Heart left ventricle (tissue), 16 donors: ENCODE results near the gene HS1BP3. TPM values are rescaled to one million over a fixed set of nuclear protein-coding genes. Genes with fewer than 3 reads are reported as not detected.
A peak's percentile ranks its signal among the peaks of the same experiment; 100 is the strongest.

Experiments used
- ATAC-seq, 4 donors: fragments of 200-7000 bp; cut with Tn5 transposase; one replicate each; pipeline ENCODE4 v1.9.1; 2020 to 2022; ENCODE audit warnings: moderate library complexity in 4 of 4, mild to moderate bottlenecking in 3 of 4, moderate number of reproducible peaks in 1 of 4
- DNase-seq, 5 donors: peaks; one replicate each; pipeline ENCODE4 v3.0.0-alpha.2; 2020
- H3K27ac ChIP-seq, 12 donors: fragments of 200-600 bp; sonication (generic) in 4 of 12; one replicate each; pipeline versions ENCODE4 v1.5.0 to v1.8.0; 2016 to 2022; ENCODE audit warnings: mild to moderate bottlenecking in 2 of 12
- H3K27me3 ChIP-seq, 9 donors: fragments of 200-600 bp; sonication (generic) in 2 of 9; one replicate each; pipeline versions ENCODE4 v1.5.1 to v1.8.0; 2016 to 2022; ENCODE audit warnings: mild to moderate bottlenecking in 3 of 9
- H3K36me3 ChIP-seq, 9 donors: fragments of 200-600 bp; sonication (generic) in 2 of 9; one replicate each; pipeline versions ENCODE4 v1.5.0 to v1.8.0; 2018 to 2022; ENCODE audit warnings: mild to moderate bottlenecking in 2 of 9
- H3K4me1 ChIP-seq, 12 donors: fragments of 200-600 bp; sonication (generic) in 4 of 12; one replicate each; pipeline versions ENCODE4 v1.5.0 to v1.8.0; 2016 to 2022; ENCODE audit warnings: mild to moderate bottlenecking in 3 of 12
- H3K4me3 ChIP-seq, 12 donors: fragments of 200-600 bp; sonication (generic) in 4 of 12; one replicate each; pipeline versions ENCODE4 v1.5.0 to v1.8.0; 2017 to 2022; ENCODE audit warnings: mild to moderate bottlenecking in 9 of 12, moderate library complexity in 4 of 12
- H3K9me3 ChIP-seq, 12 donors: fragments of 200-600 bp; sonication (generic) in 4 of 12; one replicate each; pipeline versions ENCODE4 v1.5.0 to v1.8.0; 2016 to 2022; ENCODE audit warnings: mild to moderate bottlenecking in 1 of 12
- POLR2A ChIP-seq, 2 donors: fragments of 450-650 bp; IDR thresholded peaks; one replicate each; pipeline ENCODE4 v1.6.1; 2017; ENCODE audit warnings: antibody characterized with exemption in 2 of 2, mild to moderate bottlenecking in 2 of 2, moderate library complexity in 2 of 2
- WGBS, 4 donors: extraction: QIAGEN DNeasy Blood & Tissue Kit in 2 of 4; methylation state at CpG; one replicate each; pipeline versions ENCODE4 v1.1.5 to v1.1.7; 2013 to 2018; 5-methylcytosine and 5-hydroxymethylcytosine counted together
- intact Hi-C, 10 donors: fragments of 100-400 bp; cut with DNase I; formaldehyde crosslinking; loops; one replicate each; pipeline versions ENCODE4 v1.11.1 to v1.14.2; 2022
- polyA plus RNA-seq, 2 donors: library from polyadenylated mRNA; stranded (reverse); fragments of 200-250 nt; gene quantifications; one replicate each; pipeline ENCODE4 v1.2.3, GENCODE V29; 2013
- total RNA-seq, 9 donors: library from RNA; depleted of rRNA in 2 of 9; stranded (reverse); fragments of >200 nt in 2 of 9; fragmentation: NEBNext Ultra II Directional in 3 of 9; extraction: Animal tissue kit (Norgen Biotek cat#: 25700) in 3 of 9; gene quantifications; one replicate each; pipeline versions ENCODE4 v1.1.0 to v1.2.4, GENCODE V29; 2016 to 2023
- TF ChIP-seq, protein P1 (sequence below), 12 donors: fragments of 200-600 bp; sonication (generic) in 4 of 12; IDR thresholded peaks; one replicate each; pipeline versions ENCODE4 v1.5.0 to v1.8.0; 2018 to 2022; ENCODE audit warnings: antibody characterized with exemption in 12 of 12, mild to moderate bottlenecking in 5 of 12
- donor health status: ischemic (EF 13 %, LVEDD 7.1; RV severe dilation, severe dysfunction).
- donor health status: healthy with polysubstance abuse.
- donor health status: DM: no; HTN: yes; CAD: no.
- donor health status: DM: no; HTN: no; CAD: no.
- donor health status: ischemic (EF 25% LVEDD 6.9; RV normal size, moderate dysfunction).
- donor health status: ischemic (EF 25% LVEDD 5.7; RV mildly dilated, moderate dysfunction).
- donor health status: healthy.
- donor health status: DM: yes; HTN: yes; CAD: no.
- donor health status: ischemic (EF 35%, LVEDD 5.7; RV mildly dilated, moderate dysfunction).
- donor health status: nonischemic (EF 11% LVEDD 7.7; RV severe dilation, severe dysfunction).
- donor health status: DM: yes; HTN: yes; CAD: no.
- donor health status: PGD.
- donor health status: ischemic (EF 29% LVEDD 5.4; RV normal size, mild dysfunction).
- donor health status: nonischemic (EF 23%, LVEDD 6.1; RV moderate dilation, normal function).

HS1BP3 gene
- total and polyA plus RNA-seq, 11 donors = 12.7 to 23.7 (median 21.0) TPM

- peaks cover 13 to 82% (median 63%) of the 10 kb centered on the region in 12 donors for H3K4me1 ChIP-seq
- ATAC-seq = peak; percentile 88 to 92 (median 92)
- H3K27ac ChIP-seq = peak overlapping the region; percentile 57 to 94 (median 86)
- no peaks in the 10 kb centered on the region for H3K27me3 ChIP-seq
- no peaks in the 10 kb centered on the region for H3K36me3 ChIP-seq
- TF ChIP-seq POLR2A (IDR thresholded peaks at IDR 0.05) = peak in 1 of 2 donors; percentile 8
- TF ChIP-seq, protein P1, sequence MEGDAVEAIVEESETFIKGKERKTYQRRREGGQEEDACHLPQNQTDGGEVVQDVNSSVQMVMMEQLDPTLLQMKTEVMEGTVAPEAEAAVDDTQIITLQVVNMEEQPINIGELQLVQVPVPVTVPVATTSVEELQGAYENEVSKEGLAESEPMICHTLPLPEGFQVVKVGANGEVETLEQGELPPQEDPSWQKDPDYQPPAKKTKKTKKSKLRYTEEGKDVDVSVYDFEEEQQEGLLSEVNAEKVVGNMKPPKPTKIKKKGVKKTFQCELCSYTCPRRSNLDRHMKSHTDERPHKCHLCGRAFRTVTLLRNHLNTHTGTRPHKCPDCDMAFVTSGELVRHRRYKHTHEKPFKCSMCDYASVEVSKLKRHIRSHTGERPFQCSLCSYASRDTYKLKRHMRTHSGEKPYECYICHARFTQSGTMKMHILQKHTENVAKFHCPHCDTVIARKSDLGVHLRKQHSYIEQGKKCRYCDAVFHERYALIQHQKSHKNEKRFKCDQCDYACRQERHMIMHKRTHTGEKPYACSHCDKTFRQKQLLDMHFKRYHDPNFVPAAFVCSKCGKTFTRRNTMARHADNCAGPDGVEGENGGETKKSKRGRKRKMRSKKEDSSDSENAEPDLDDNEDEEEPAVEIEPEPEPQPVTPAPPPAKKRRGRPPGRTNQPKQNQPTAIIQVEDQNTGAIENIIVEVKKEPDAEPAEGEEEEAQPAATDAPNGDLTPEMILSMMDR (IDR thresholded peaks at IDR 0.05) = no peak
- peak overlapping the region in 1 of 12 donors; percentile 1 for H3K4me3 ChIP-seq
- H3K9me3 ChIP-seq = peaks cover 0 to 11% (median 6%) of the 10 kb centered on the region in 12 donors
- DNase-seq = peak; percentile 78 to 95 (median 90)
- intact Hi-C loops = loop anchor here in 6 of 10 donors (1.0 to 10.0 kb wide), 9 partner anchors 18 to 134 kb away; no protein-coding TSS in a partner anchor
- WGBS, 4 donors = 8 to 26% (median 13%) methylated on average over 6 to 15 of the region's 15 CpGs
These were observed 71.7 kb downstream of the HS1BP3 start for GRCh38 chr2:20578895-20579825.

DNA sequence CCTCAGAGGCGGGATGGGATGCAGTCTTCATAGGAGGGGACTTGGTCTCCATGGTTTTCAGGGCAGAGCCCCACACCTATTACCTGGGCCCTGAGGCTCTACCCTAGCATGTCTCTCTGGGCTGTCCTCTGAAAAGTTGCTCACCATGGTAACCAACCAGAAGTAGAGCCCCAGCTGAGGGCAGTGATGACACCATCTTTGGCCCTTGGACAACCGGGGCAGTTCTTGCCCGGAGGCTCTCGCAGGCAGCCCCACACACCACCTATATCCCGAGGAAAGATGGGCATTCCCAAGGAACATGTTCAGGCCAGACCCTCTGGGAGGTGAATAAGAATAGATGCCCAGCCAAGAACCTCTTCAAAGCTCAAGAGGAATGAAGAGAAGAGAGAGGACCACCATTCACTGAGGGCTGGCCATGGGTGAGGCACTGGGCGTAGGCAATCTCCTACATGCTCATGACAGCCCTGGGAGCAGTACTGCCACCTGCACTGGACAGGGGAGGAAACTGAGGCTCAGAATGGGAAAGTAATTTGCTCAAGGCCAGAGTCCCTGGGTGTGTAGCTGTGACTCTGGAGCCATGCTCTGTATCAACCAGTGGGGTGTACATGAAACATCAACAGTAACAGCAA is 72.5 kb downstream of the HS1BP3 start:
- H3K27me3 ChIP-seq = no peaks in the 10 kb centered on the region
- H3K4me3 ChIP-seq = peak overlapping the region in 1 of 12 donors; percentile 1
- 69 to 78% (median 70%) methylated on average over 5 to 6 of the region's 6 CpGs for WGBS, 4 donors
- no peak for TF ChIP-seq POLR2A (IDR thresholded peaks at IDR 0.05)
- TF ChIP-seq, protein P1 (IDR thresholded peaks at IDR 0.05) = no peak
- H3K27ac ChIP-seq = peak overlapping the region; percentile 57 to 94 (median 86)
- DNase-seq (peak in 2 of 5 donors; percentile 21 to 24), ATAC-seq (no peak)
- peaks cover 13 to 82% (median 67%) of the 10 kb centered on the region in 12 donors for H3K4me1 ChIP-seq
- no peaks in the 10 kb centered on the region for H3K36me3 ChIP-seq
- intact Hi-C loops = loop anchor here in 6 of 10 donors (2.0 to 10.0 kb wide), 8 partner anchors 20 to 134 kb away; no protein-coding TSS in a partner anchor
- H3K9me3 ChIP-seq = peaks cover 0 to 11% (median 6%) of the 10 kb centered on the region in 12 donors

DNA sequence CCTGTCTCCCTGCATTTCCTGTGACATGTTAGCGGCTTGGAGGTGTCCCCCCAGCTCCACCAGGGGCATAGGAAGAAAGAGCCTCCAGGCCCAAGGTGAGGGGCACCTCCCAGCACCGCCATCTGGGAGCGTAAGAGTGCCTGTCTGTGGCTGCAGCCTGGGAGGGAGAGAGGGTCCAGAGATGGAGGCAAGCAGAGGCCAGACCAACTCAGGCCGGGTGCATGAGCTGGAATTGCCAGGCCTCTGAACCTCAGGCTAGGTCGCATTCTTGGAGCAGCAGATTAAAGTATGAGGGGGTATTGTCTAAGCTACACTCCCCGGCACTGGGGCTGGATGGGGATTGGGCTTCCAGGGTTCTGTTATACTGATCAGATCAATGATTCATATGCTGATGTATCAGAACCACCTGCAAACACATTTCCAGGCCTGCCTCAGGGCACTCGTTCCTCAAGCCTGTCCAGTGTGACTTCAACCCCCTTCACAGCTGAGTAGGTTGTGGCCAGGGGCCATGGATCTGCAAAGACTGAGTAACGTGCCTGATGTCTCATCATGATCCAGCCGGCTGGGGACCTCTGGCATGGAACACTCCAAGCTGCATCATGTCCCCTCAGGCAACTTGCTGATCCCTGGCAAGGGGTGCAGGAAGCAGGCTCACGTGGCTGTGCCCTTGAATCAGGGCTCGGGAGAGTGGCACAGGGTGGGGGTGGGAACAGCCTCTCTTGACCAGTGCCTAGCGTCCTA is 73.2 kb downstream of the HS1BP3 start:
- peaks cover 0 to 11% (median 6%) of the 10 kb centered on the region in 12 donors for H3K9me3 ChIP-seq
- ATAC-seq (no peak), DNase-seq (peak in 3 of 5 donors; percentile 34 to 57 (median 56))
- TF ChIP-seq, protein P1 (IDR thresholded peaks at IDR 0.05) = no peak
- TF ChIP-seq POLR2A (IDR thresholded peaks at IDR 0.05) = no peak
- intact Hi-C loops = loop anchor here in 6 of 10 donors (2.0 to 10.0 kb wide), 8 partner anchors 21 to 133 kb away; no protein-coding TSS in a partner anchor
- H3K27me3 ChIP-seq = no peaks in the 10 kb centered on the region
- H3K4me1 ChIP-seq = peaks cover 15 to 84% (median 74%) of the 10 kb centered on the region in 12 donors
- H3K4me3 ChIP-seq = no peak overlapping the region
- 60 to 80% (median 76%) methylated on average over 11 to 12 of the region's 12 CpGs for WGBS, 4 donors
- no peaks in the 10 kb centered on the region for H3K36me3 ChIP-seq
- H3K27ac ChIP-seq = peak overlapping the region in 11 of 12 donors; percentile 57 to 94 (median 86)
